HG03108 (cell line): Measurements from ENCODE around the gene ZNF337.
"Not testable (repeated sequence)": the region's sequence is repeated elsewhere in the genome, so short reads cannot be mapped to it uniquely, and the experiment has no call there.

Experiments
- ATAC-seq: cut with Tn5 transposase; IDR thresholded peaks from one replicate; pipeline ENCODE4 v1.9.1; 2021; ENCODE audit warnings: moderate library complexity; ENCODE audit not compliant: unreplicated experiment

Gene ZNF337

GRCh38 chr20:25630615-25631014 is 66.0 kb downstream of the ZNF337 start:
- ATAC-seq = not testable (repeated sequence)

GRCh38 chr20:25629816-25630499 is 66.7 kb downstream of the ZNF337 start:
- no peak for ATAC-seq

- ATAC-seq = no peak
Measured at GRCh38 chr20:25626779-25627178, 69.9 kb downstream of the ZNF337 start.

- no peak for ATAC-seq
Measured at GRCh38 chr20:25624500-25624939, 72.1 kb downstream of the ZNF337 start.
